ENCODE measurements around the gene SLC50A1. TPM values are rescaled to one million over a fixed set of nuclear protein-coding genes. Genes with fewer than 3 reads are reported as not detected.

The SLC50A1 gene
- total and polyA plus RNA-seq, 9 of the 15 experiments (the other 6 are each of a cell fraction or from before 2014, with no cell fraction given), result 46.5 to 132 (median 91.9) TPM

GRCh38 chr1:155134880-155135414, 705 bp upstream of the SLC50A1 start (continued):
- TF ChIP-seq BACH1 (tag; IDR thresholded peaks at IDR 0.05) (no peak), E2F5 (CRISPR knock-in tag; IDR thresholded peaks at IDR 0.05) (no peak), RBM34 (IDR thresholded peaks at IDR 0.05; ENCODE audit: borderline replicate concordance, insufficient read depth, low read length) (no peak), HNRNPK (IDR thresholded peaks at IDR 0.05; ENCODE audit: low read depth, low read length, poor library complexity, severe bottlenecking) (no peak), GTF2A2 (tag; IDR thresholded peaks at IDR 0.05) (no peak), KLF6 (CRISPR knock-in tag; IDR thresholded peaks at IDR 0.05; ENCODE audit: borderline replicate concordance) (no peak), ESRRA (IDR thresholded peaks at IDR 0.05; ENCODE audit: borderline replicate concordance, low read depth) (no peak; the same call in 1 of the 2 replicates), E2F8 (IDR thresholded peaks at IDR 0.05; ENCODE audit: low read depth, partially characterized antibody) (no peak), ZFPM2 (CRISPR knock-in tag; IDR thresholded peaks at IDR 0.05) (no peak), NR2C2 (CRISPR knock-in tag; IDR thresholded peaks at IDR 0.05) (no peak), NR2C2 (tag; IDR thresholded peaks at IDR 0.05) (peak; percentile 95), HBP1 (CRISPR knock-in tag; IDR thresholded peaks at IDR 0.05) (no peak), E4F1 (CRISPR knock-in tag; IDR thresholded peaks at IDR 0.05; ENCODE audit: borderline replicate concordance) (no peak), RBM14 (IDR thresholded peaks at IDR 0.05; ENCODE audit: borderline replicate concordance, insufficient read depth, low read depth, low read length) (no peak)
- TF ChIP-seq, protein P1, sequence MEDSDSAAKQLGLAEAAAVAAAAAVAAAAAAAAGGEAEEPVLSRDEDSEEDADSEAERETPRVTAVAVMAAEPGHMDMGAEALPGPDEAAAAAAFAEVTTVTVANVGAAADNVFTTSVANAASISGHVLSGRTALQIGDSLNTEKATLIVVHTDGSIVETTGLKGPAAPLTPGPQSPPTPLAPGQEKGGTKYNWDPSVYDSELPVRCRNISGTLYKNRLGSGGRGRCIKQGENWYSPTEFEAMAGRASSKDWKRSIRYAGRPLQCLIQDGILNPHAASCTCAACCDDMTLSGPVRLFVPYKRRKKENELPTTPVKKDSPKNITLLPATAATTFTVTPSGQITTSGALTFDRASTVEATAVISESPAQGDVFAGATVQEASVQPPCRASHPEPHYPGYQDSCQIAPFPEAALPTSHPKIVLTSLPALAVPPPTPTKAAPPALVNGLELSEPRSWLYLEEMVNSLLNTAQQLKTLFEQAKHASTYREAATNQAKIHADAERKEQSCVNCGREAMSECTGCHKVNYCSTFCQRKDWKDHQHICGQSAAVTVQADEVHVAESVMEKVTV (CRISPR knock-in tag; IDR thresholded peaks at IDR 0.05), result no peak
- TF ChIP-seq, protein P2, sequence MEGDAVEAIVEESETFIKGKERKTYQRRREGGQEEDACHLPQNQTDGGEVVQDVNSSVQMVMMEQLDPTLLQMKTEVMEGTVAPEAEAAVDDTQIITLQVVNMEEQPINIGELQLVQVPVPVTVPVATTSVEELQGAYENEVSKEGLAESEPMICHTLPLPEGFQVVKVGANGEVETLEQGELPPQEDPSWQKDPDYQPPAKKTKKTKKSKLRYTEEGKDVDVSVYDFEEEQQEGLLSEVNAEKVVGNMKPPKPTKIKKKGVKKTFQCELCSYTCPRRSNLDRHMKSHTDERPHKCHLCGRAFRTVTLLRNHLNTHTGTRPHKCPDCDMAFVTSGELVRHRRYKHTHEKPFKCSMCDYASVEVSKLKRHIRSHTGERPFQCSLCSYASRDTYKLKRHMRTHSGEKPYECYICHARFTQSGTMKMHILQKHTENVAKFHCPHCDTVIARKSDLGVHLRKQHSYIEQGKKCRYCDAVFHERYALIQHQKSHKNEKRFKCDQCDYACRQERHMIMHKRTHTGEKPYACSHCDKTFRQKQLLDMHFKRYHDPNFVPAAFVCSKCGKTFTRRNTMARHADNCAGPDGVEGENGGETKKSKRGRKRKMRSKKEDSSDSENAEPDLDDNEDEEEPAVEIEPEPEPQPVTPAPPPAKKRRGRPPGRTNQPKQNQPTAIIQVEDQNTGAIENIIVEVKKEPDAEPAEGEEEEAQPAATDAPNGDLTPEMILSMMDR (IDR thresholded peaks at IDR 0.05 in 2 of 3, conservative IDR thresholded peaks at IDR 0.05 in 1 of 3; ENCODE audit: insufficient read depth in 2 of 3, low read depth in 1 of 3, low read length in 3 of 3), result no peak

All from K562 (cell line).